ENCODE measurements around the gene CABS1. TPM values are rescaled to one million over a fixed set of nuclear protein-coding genes. Genes with fewer than 3 reads are reported as not detected.

The CABS1 gene
- total and polyA plus RNA-seq, 10 of the 15 experiments (the other 5 are each of a cell fraction or from before 2014, with no cell fraction given), result not detected

DNA sequence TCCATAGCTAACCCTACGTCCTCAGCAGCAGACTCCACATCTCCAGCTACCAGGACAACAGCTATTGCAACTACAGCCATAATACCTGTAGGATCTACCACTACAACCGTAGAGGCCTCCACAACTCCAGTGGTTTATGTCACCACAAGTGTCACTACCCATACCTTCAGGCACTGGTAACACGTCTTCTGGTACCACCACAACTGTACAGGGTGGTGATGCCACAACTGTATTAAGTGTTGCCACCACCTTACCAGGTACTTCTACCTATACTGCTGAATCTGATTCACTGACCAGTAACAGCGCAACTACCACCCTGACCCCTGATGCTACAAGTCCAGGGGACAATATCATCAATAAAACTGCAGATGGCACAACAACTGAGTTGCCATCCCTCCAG, 34.6 kb upstream of the CABS1 start:
- intact Hi-C loops (cut with micrococcal nuclease; ENCODE audit: unreplicated experiment) (no loop called here), in situ Hi-C loops (cut with MboI) (no loop called here)
- SMC1A ChIA-PET (ENCODE audit: uncharacterized antibody, unreplicated experiment), result interaction anchor here (1.1 kb wide), 1 partner anchor 206 kb away, joined by 4 read pairs; no protein-coding TSS in a partner anchor
- Histone ChIP-seq H3K4me3 (no peak overlapping the region), H3K27me3 (replicated peaks in 1 of 2; ENCODE audit: control insufficient read depth in 2 of 2, insufficient read depth in 2 of 2, low read length in 1 of 2) (no peaks in the 10 kb centered on the region), H3K36me3 (ENCODE audit: control insufficient read depth in 2 of 2, insufficient read depth in 2 of 2, low read length in 1 of 2) (no peaks in the 10 kb centered on the region), H3K9me3 (replicated peaks; ENCODE audit: control insufficient read depth, insufficient read depth, low read length) (no peaks in the 10 kb centered on the region), H3K27ac (ENCODE audit: control insufficient read depth, insufficient read depth) (no peak overlapping the region), H3K9ac (ENCODE audit: control insufficient read depth, insufficient read depth, low read length) (no peak overlapping the region), H2AFZ (ENCODE audit: control insufficient read depth, low read depth, low read length) (no peak overlapping the region), H4K20me1 (ENCODE audit: control insufficient read depth, insufficient read depth) (no peaks in the 10 kb centered on the region), H3K79me2 (ENCODE audit: control insufficient read depth, insufficient read depth, low read length) (no peaks in the 10 kb centered on the region), H3K4me1 (ENCODE audit: control insufficient read depth, insufficient read depth, low read length) (no peaks in the 10 kb centered on the region), H3K4me2 (ENCODE audit: control insufficient read depth, insufficient read depth) (no peak overlapping the region)
- whole genome bisulfite sequencing (ENCODE audit: insufficient coverage, insufficient replicate concordance, low lambda C conversion rate, missing lambda C conversion rate), result 21% methylated on average over 4 of the region's 4 CpGs
- BruUV-seq (replicated peaks), result no TSS peak
- ATAC-seq (no peak), FAIRE-seq (no peak), DNase-seq (ENCODE audit: low read depth, low spot score) (no peak)
- TF ChIP-seq HDAC2 (IDR thresholded peaks at IDR 0.05) (no peak), EED (IDR thresholded peaks at IDR 0.05; ENCODE audit: low read depth) (no peak), EP300 (IDR thresholded peaks at IDR 0.05; ENCODE audit: borderline replicate concordance in 1 of 2, control insufficient read depth in 1 of 2, low read depth in 2 of 2, low read length in 2 of 2) (no peak), HSF1 (IDR thresholded peaks at IDR 0.05; ENCODE audit: low read depth, low read length) (no peak), PAX8 (IDR thresholded peaks at IDR 0.05) (no peak)
- POLR2A ChIA-PET, result no interaction called here
- RAD21 ChIA-PET (ENCODE audit: unreplicated experiment), result no interaction called here
- CTCF ChIA-PET, result no interaction called here

- Histone ChIP-seq H3K4me1 (ENCODE audit: control insufficient read depth, insufficient read depth, low read length) (no peaks in the 10 kb centered on the region), H4K20me1 (ENCODE audit: control insufficient read depth, insufficient read depth) (no peaks in the 10 kb centered on the region), H3K36me3 (ENCODE audit: control insufficient read depth in 2 of 2, insufficient read depth in 2 of 2, low read length in 1 of 2) (no peaks in the 10 kb centered on the region), H3K27ac (ENCODE audit: control insufficient read depth, insufficient read depth) (no peak overlapping the region), H3K4me2 (ENCODE audit: control insufficient read depth, insufficient read depth) (no peak overlapping the region), H3K27me3 (replicated peaks in 1 of 2; ENCODE audit: control insufficient read depth in 2 of 2, insufficient read depth in 2 of 2, low read length in 1 of 2) (no peaks in the 10 kb centered on the region), H3K9ac (ENCODE audit: control insufficient read depth, insufficient read depth, low read length) (no peak overlapping the region), H2AFZ (ENCODE audit: control insufficient read depth, low read depth, low read length) (no peak overlapping the region), H3K4me3 (no peak overlapping the region), H3K9me3 (replicated peaks; ENCODE audit: control insufficient read depth, insufficient read depth, low read length) (no peaks in the 10 kb centered on the region), H3K79me2 (ENCODE audit: control insufficient read depth, insufficient read depth, low read length) (no peaks in the 10 kb centered on the region)
- in situ Hi-C loops (cut with MboI) (no loop called here), intact Hi-C loops (cut with micrococcal nuclease; ENCODE audit: unreplicated experiment) (no loop called here)
- ChIA-PET SMC1A (ENCODE audit: uncharacterized antibody, unreplicated experiment) (no interaction called here), POLR2A (no interaction called here), RAD21 (ENCODE audit: unreplicated experiment) (no interaction called here), CTCF (interaction anchor here (1.1 kb wide), 1 partner anchor 256 kb away, joined by 3 read pairs; no protein-coding TSS in a partner anchor)
- WGBS (ENCODE audit: insufficient coverage, insufficient replicate concordance, low lambda C conversion rate, missing lambda C conversion rate), result 0% methylated on average over 1 of the region's 1 CpG
- TF ChIP-seq ESRRA (IDR thresholded peaks at IDR 0.05; ENCODE audit: low read length) (no peak), TARDBP (IDR thresholded peaks at IDR 0.05; ENCODE audit: borderline replicate concordance) (no peak), PAX5 (IDR thresholded peaks at IDR 0.05; ENCODE audit: borderline replicate concordance, low read depth, low read length) (no peak), RBBP5 (conservative IDR thresholded peaks at IDR 0.05) (no peak), STAT3 (IDR thresholded peaks at IDR 0.05; ENCODE audit: low read depth, low read length) (no peak), MYC (IDR thresholded peaks at IDR 0.05; ENCODE audit: insufficient read depth, insufficient read length, insufficient replicate concordance, low read length, severe bottlenecking) (no peak), CREM (IDR thresholded peaks at IDR 0.05; ENCODE audit: low read depth) (no peak), PML (IDR thresholded peaks at IDR 0.05; ENCODE audit: low read length) (no peak)
- no peak for DNase-seq (ENCODE audit: low read depth, low spot score)
- no peak for FAIRE-seq
- ATAC-seq, result no peak
- BruUV-seq (replicated peaks), result no TSS peak
Measured at GRCh38 chr4:70303090-70303489, 31.7 kb upstream of the CABS1 start.
